IPS-20b (cell line): ENCODE data around the gene PITRM1.
"Not testable (repeated sequence)": the region's sequence is repeated elsewhere in the genome, so short reads cannot be mapped to it uniquely, and the experiment has no call there.

Source experiments
- H3K27ac ChIP-seq: one replicate; pipeline ENCODE4 v1.5.1; 2013; ENCODE audit warnings: low read length
- H3K27me3 ChIP-seq: 2 replicates; pipeline ENCODE4 v1.6.1; 2013; ENCODE audit warnings: mild to moderate bottlenecking, low read length, inconsistent platforms; ENCODE audit not compliant: insufficient read depth
- H3K36me3 ChIP-seq: 2 replicates; pipeline ENCODE4 v1.6.1; 2013; ENCODE audit warnings: low read depth, mild to moderate bottlenecking, inconsistent platforms, low read length, moderate library complexity; ENCODE audit not compliant: insufficient read depth
- H3K4me1 ChIP-seq: 2 replicates; pipeline ENCODE4 v1.6.1; 2013; ENCODE audit warnings: mild to moderate bottlenecking, control low read depth, inconsistent platforms, low read length, moderate library complexity; ENCODE audit not compliant: insufficient read depth
- H3K4me3 ChIP-seq: 2 replicates; pipeline ENCODE4 v1.5.1; 2013; ENCODE audit warnings: mild to moderate bottlenecking, low read length, inconsistent platforms
- H3K9ac ChIP-seq: 2 replicates; pipeline ENCODE4 v1.6.1; 2013; ENCODE audit warnings: low read depth, mild to moderate bottlenecking, inconsistent platforms, low read length, moderate library complexity
- H3K9me3 ChIP-seq: 2 replicates; pipeline ENCODE4 v1.6.1; 2013; ENCODE audit warnings: mild to moderate bottlenecking, low read depth, low read length, inconsistent platforms; ENCODE audit not compliant: insufficient read depth

Gene PITRM1, protein sequence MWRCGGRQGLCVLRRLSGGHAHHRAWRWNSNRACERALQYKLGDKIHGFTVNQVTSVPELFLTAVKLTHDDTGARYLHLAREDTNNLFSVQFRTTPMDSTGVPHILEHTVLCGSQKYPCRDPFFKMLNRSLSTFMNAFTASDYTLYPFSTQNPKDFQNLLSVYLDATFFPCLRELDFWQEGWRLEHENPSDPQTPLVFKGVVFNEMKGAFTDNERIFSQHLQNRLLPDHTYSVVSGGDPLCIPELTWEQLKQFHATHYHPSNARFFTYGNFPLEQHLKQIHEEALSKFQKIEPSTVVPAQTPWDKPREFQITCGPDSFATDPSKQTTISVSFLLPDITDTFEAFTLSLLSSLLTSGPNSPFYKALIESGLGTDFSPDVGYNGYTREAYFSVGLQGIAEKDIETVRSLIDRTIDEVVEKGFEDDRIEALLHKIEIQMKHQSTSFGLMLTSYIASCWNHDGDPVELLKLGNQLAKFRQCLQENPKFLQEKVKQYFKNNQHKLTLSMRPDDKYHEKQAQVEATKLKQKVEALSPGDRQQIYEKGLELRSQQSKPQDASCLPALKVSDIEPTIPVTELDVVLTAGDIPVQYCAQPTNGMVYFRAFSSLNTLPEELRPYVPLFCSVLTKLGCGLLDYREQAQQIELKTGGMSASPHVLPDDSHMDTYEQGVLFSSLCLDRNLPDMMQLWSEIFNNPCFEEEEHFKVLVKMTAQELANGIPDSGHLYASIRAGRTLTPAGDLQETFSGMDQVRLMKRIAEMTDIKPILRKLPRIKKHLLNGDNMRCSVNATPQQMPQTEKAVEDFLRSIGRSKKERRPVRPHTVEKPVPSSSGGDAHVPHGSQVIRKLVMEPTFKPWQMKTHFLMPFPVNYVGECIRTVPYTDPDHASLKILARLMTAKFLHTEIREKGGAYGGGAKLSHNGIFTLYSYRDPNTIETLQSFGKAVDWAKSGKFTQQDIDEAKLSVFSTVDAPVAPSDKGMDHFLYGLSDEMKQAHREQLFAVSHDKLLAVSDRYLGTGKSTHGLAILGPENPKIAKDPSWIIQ

DNA sequence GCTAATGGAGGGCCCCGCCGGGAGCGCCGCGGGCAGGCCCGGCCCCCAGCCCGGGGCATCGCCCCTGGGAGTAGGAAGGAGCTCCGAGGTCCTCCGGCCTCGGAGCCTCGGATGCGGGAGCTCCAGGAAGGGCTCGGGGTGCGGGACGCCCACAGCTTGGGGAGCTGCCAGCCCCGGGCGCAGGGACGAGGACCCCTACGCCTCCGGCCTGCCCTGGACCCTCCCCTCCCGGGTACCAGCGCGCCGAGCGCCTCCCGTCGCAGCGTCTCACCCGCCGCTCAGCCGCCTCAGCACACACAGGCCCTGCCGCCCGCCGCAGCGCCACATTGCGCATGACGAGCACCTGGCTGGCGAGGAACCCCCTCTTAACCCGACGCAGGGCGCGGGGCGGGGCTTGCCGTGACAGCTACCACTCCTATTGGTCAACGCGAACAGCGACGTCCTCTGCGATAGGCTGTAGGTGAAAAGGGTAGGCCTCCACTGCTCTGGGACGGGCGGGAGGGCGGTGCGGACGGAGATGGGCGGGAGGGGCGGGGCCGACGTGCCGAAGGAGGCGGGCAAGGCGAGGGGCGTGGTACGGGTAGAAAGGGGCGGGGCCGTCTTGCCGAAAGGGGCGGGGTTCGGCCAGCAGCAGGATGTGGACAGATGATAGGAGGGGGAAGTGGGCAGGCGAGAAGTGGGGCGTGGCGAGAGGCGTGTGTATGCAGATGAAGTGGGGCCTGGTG, at the start of gene PITRM1:
PITRM1 (minus strand) TSS at position 337 of the 725 bp plus-strand sequence; CDS start at position 327, 10 bp downstream.
- no peaks in the 10 kb centered on the region for H3K27me3 ChIP-seq
- H3K4me3 ChIP-seq, result peak within 1 kb of the TSS; percentile 91
- no peaks in the 10 kb centered on the region for H3K9me3 ChIP-seq
- H3K9ac ChIP-seq, result peak within 1 kb of the TSS; percentile 75; the same call in 1 of the 2 replicates
- H3K36me3 ChIP-seq, result peaks cover 15% of the 10 kb centered on the region
- H3K4me1 ChIP-seq, result no peaks in the 10 kb centered on the region
- H3K27ac ChIP-seq, result no peak within 1 kb of the TSS

DNA sequence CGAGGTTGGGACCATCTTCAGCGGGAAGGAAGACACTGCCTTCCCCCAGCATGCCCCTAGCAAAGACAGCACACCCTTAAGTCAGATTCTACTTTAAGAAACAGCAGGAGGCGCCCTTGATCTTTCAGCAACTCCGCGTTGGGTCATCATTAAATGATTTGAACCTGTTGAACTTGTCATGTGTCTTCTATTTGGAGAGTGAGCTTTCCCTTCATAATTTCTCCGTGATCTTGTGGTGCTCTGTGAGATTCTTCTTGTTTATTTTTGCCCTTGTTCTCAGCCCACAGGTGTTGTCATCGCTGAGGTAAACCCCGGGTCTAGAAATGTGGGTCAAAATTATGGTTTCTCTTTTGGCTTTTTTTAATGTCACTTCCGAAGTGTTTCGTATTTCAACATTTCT, 49.5 kb upstream of the PITRM1 start:
- no peak overlapping the region for H3K27ac ChIP-seq
- no peaks in the 10 kb centered on the region for H3K9me3 ChIP-seq
- no peak overlapping the region for H3K9ac ChIP-seq
- H3K27me3 ChIP-seq, result no peaks in the 10 kb centered on the region
- H3K36me3 ChIP-seq, result no peaks in the 10 kb centered on the region
- no peaks in the 10 kb centered on the region for H3K4me1 ChIP-seq
- H3K4me3 ChIP-seq, result no peak overlapping the region

DNA sequence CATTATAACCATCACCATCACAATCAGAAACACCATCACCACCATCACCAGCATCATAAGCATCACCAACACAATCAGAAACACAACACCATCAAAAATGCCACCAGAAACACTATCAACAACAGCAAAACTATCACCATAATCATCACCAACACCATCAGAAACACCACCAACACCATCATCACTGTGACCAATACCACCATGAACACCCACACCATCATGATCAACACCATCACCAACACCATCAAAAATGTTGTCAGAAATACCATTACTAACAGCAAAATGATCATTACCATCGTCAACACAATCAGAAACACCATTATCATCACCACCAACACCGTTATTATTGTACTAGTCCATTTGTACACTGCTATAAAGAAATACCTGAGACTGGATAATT, 49.0 kb upstream of the PITRM1 start:
- not testable (repeated sequence) for H3K27me3 ChIP-seq, H3K4me1 ChIP-seq, H3K4me3 ChIP-seq, H3K9me3 ChIP-seq, H3K9ac ChIP-seq, H3K27ac ChIP-seq, H3K36me3 ChIP-seq

DNA sequence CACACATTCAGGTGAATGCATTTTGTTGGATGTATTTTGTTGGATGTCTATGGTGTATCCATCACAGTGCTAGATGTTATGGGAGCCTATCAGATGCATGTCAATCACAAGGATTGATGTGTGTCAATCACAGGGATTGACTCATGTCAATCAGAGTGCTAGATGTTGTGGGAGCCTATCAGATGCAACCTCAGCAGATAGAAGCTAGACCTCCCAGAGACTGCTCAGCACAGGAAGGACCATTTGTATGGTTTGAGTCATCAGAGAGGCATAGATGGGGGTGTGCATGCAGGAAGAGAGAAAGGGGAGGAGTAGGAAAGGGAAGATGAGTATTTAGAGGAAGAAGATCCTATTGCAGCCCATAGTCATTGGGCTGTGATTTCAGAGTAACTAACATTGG, 48.3 kb upstream of the PITRM1 start:
- H3K27me3 ChIP-seq, result no peaks in the 10 kb centered on the region
- H3K9ac ChIP-seq, result no peak overlapping the region
- H3K4me1 ChIP-seq, result no peaks in the 10 kb centered on the region
- no peaks in the 10 kb centered on the region for H3K36me3 ChIP-seq
- H3K4me3 ChIP-seq, result no peak overlapping the region
- no peak overlapping the region for H3K27ac ChIP-seq
- H3K9me3 ChIP-seq, result no peaks in the 10 kb centered on the region

DNA sequence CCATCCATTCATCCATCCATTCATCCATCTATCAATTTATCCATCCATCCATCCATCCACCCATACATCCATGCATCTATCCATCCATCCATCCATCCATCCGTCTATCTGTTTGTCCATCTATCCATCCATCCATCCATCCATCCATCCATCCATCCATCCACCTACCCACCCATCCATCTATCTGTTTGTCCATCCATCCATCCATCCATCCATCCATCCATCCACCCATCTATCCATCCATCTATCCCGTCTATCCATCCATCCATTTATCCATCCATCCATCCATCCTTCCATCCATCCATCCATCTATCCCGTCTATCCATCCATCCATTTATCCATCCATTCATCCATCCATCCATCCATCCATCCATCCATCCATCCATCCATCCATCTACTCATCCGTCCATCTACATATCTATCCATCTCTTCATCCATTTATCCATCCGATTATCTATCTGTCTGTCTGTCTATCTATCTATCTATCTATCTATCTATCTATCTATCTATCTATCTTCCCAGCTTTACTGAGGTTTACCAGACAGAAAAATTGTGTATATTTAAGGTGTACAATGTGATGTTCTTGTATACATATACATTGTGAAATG, 46.5 kb upstream of the PITRM1 start:
- H3K9me3 ChIP-seq, H3K4me3 ChIP-seq, H3K9ac ChIP-seq, H3K27ac ChIP-seq, H3K36me3 ChIP-seq, H3K27me3 ChIP-seq, H3K4me1 ChIP-seq: not testable (repeated sequence)

DNA sequence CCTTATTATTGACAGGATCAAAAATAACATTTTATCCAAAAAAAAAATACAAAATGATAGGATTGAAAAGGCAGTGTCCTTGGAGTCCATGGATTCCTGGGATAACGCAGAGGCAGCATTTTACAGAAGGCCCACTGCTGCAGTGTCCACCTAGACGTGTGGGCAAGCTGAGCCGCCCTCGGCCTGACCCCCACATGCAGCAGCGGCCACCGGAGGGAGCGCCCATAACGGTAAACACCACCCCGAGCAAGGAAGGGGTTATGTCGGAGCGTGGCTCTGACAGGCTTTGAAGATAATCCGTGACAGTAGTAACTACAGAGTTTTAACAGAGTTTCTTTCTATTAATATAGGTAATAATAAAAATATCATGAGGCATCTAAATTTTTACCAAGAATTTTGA, 45.3 kb upstream of the PITRM1 start:
- Histone ChIP-seq H3K27ac (no peak overlapping the region), H3K9me3 (no peaks in the 10 kb centered on the region), H3K4me1 (no peaks in the 10 kb centered on the region), H3K9ac (no peak overlapping the region), H3K36me3 (no peaks in the 10 kb centered on the region), H3K4me3 (no peak overlapping the region), H3K27me3 (no peaks in the 10 kb centered on the region)

DNA sequence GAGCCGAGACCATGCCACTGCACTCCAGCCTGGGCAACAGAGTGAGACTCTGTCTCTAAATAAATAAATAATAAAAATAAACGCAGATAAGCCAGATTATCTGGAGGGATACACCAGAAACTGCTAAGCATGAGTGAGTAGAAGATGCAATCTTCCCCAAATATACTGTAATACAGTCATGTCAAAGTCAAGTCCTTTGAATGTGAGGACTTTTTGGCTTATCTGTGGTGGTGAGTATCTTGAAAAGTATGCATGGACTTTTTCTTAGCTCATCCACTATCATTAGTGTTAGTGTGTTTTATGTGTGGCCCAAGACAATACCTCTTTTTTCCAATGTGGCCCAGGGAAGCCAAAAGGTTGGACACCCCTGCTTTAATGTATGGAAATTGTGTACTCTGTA, 44.7 kb upstream of the PITRM1 start:
- H3K9me3 ChIP-seq, result no peaks in the 10 kb centered on the region

DNA sequence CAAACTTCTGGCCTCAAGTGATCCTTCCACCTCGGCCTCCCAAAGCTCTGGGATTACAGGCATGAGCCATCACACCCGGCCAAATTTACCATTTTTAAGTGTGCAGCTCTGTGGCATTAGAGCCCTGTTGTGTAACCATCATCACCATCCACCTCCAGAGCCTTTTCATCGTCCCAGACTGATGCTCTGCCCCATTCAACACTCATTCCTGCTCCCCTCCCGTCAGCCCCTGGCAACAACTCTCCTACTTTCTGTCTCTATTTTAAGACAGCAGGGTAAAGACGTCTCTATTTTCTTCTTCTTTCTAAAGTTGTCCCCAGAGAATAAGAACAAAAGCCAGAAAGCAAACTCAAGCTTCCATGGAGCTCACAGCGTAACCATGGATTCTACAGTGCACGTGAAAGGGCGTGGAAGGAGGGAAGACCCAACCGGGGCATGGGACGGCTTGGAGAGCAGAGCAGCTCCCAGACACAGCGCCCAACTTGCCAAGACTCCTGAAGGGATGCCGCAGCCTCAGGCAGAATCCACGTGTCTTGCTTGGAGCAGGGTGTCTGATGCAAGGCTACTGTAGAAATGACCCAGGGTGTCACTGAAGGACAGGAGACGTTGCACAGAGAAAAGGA, 42.7 kb upstream of the PITRM1 start:
- no peak overlapping the region for H3K27ac ChIP-seq
- no peak overlapping the region for H3K4me3 ChIP-seq
- H3K27me3 ChIP-seq, result no peaks in the 10 kb centered on the region
- no peak overlapping the region for H3K9ac ChIP-seq
- H3K9me3 ChIP-seq, result no peaks in the 10 kb centered on the region
- no peaks in the 10 kb centered on the region for H3K36me3 ChIP-seq
- no peaks in the 10 kb centered on the region for H3K4me1 ChIP-seq

More for the DNA sequence above, 44.7 kb upstream of the PITRM1 start:
- H3K9ac ChIP-seq, result no peak overlapping the region
- no peaks in the 10 kb centered on the region for H3K36me3 ChIP-seq
- no peak overlapping the region for H3K4me3 ChIP-seq
- H3K27me3 ChIP-seq, result no peaks in the 10 kb centered on the region
- no peaks in the 10 kb centered on the region for H3K4me1 ChIP-seq
- no peak overlapping the region for H3K27ac ChIP-seq

DNA sequence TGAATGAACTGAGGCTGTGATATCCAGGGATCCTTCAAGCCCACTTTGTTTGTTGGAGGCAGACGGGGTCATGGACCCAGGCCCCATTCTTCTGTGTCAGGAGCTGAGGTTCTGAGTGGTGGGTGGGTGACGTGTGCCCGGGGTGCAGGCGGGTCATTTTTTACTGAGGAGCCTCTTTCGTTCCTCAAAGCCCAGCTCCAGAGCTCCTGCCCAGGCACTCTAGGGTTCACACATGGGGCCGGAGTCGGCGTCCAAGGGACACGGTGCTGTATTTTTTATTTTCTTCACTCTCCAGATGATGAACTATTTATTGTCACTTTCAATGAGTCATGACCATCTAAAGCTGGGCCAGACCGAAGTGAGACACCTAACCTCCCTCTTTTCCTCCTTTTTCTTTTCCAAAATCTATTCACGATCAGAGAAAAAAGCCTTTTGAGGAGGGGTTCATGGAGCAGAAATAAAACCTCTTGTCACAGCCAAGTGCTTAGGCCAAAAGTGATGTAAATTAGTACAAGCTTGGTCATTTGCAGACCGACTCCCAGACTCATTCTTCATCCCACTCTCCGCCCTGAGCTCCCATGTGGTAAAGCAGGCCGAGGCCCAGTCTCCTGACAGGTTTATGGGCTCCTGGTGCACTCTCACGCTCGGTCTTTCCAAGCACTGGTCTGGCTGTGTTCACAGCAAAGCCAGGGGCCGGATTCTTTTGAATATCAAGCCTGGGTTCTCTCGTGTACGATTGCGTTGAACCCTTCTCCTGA, 41.4 kb upstream of the PITRM1 start:
- no peak overlapping the region for H3K27ac ChIP-seq
- H3K36me3 ChIP-seq, result no peaks in the 10 kb centered on the region
- no peak overlapping the region for H3K9ac ChIP-seq
- no peaks in the 10 kb centered on the region for H3K27me3 ChIP-seq
- no peaks in the 10 kb centered on the region for H3K4me1 ChIP-seq
- H3K9me3 ChIP-seq, result no peaks in the 10 kb centered on the region
- H3K4me3 ChIP-seq, result no peak overlapping the region

DNA sequence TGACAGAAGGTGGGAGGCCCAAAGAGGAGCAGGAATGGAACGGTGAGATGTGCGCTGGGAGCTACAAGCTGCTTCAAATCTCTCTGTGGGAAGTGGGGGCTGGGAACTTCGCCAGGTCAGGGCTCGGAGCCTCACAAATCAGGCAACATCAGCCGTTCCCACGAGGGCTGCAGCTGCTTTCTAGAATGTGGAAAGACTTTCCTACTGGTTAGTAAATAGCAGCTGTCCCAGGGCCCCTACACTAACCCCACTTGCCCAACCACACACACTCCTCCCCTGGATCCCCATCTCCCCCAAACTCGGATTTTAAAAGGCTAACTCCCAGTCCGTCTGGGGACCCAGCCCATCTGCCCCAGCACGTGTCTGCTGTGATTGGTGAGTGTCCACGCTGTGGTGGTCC, 40.6 kb upstream of the PITRM1 start:
- H3K27me3 ChIP-seq, result no peaks in the 10 kb centered on the region
- H3K9ac ChIP-seq, result no peak overlapping the region
- no peak overlapping the region for H3K27ac ChIP-seq
- no peaks in the 10 kb centered on the region for H3K9me3 ChIP-seq
- no peak overlapping the region for H3K4me3 ChIP-seq
- H3K4me1 ChIP-seq, result no peaks in the 10 kb centered on the region
- H3K36me3 ChIP-seq, result no peaks in the 10 kb centered on the region
